Fibroblast of peridontal ligament (primary cell): ENCODE results near the gene C11orf16.
"Not testable (repeated sequence)": the region's sequence is repeated elsewhere in the genome, so short reads cannot be mapped to it uniquely, and the experiment has no call there.

Source experiments
- DNase-seq: peaks from one replicate; pipeline ENCODE4 v3.0.0-alpha.2; 2010; ENCODE audit errors: extremely low read depth

Gene C11orf16

DNA sequence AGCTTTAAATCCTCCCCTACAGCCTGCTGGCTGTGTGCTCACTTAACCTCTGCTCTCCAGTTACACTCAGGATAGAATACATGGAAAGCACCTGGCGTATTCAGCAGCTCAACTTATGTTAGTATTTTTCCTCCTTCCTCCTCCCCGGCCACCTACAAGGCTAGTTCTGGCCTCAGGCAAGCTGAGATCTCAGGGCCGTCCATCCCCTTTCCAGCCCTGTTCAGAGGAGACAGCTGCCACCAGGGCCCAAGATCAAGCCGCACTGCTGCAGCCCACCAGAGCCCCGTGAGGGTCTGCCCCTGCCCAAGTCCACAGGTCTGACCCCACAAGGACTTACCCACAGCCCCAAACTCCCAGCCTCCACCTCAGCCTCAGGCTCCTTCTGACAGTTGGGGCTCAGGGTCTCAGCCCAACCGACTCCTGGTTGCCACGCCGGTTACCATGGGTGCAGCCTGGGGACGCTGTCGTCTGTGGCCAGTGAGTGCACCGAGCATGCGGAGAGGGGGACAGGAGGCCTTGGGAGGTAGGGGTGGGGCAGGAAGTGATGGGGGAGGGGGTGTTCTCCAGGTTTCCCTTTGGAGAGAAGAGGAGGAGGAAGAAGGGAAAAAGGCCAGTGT, at the start of gene C11orf16:
TSS of gene C11orf16 (minus strand) at position 384 of the 617 bp plus-strand sequence. CDS start 639 bp downstream, outside the sequence.
- no peak for DNase-seq

GRCh38 chr11:8980485-8980884, 47.7 kb upstream of the C11orf16 start:
- no peak for DNase-seq

DNA sequence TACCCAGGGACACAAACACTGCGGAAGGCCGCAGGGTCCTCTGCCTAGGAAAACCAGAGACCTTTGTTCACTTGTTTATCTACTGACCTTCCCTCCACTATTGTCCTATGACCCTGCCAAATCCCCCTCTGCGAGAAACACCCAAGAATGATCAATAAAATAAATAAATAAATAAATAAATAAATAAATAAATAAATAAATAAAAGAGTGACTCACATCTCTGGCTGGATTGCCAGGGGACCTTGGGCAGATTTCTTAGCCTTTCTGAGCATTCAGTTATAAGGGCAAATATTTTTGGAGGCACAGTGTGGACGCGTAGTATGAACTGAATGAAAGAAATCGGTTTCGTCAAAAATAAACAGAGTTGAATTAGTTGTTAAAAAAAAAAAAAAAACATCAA, 46.6 kb upstream of the C11orf16 start:
- not testable (repeated sequence) for DNase-seq

GRCh38 chr11:8973121-8973520, 40.4 kb upstream of the C11orf16 start:
- DNase-seq = no peak

GRCh38 chr11:8971924-8972316, 39.2 kb upstream of the C11orf16 start:
- DNase-seq = no peak

GRCh38 chr11:8971196-8971923, 38.6 kb upstream of the C11orf16 start:
- no peak for DNase-seq

DNA sequence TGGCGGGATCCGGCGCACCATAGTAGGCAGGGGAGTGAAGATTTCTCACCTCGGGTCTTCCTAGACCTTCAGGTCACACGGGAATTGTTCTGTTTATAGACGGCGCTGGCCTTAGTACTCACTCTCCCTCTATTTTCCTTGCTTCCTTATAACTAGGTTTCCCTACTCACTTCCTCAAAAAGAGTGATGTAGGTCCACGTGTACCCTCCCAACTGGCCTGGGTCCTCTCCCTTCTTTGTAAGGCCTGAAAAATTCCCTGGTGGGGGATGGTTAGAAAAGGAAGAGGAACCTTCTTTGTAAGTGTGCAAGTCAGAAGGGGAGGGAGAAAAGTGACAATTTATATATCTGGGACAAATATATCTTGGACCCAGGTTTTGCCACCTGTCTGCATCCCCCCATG, 34.4 kb upstream of the C11orf16 start:
- DNase-seq = no peak

- DNase-seq = peak; percentile 73
Measured at GRCh38 chr11:8964324-8965320, 31.9 kb upstream of the C11orf16 start, which contains the start of gene TMEM9B. Gene TMEM9B, minus strand, starts transcription at chr11:8964442. Its CDS starts 129 bp downstream, at chr11:8964313.

DNA sequence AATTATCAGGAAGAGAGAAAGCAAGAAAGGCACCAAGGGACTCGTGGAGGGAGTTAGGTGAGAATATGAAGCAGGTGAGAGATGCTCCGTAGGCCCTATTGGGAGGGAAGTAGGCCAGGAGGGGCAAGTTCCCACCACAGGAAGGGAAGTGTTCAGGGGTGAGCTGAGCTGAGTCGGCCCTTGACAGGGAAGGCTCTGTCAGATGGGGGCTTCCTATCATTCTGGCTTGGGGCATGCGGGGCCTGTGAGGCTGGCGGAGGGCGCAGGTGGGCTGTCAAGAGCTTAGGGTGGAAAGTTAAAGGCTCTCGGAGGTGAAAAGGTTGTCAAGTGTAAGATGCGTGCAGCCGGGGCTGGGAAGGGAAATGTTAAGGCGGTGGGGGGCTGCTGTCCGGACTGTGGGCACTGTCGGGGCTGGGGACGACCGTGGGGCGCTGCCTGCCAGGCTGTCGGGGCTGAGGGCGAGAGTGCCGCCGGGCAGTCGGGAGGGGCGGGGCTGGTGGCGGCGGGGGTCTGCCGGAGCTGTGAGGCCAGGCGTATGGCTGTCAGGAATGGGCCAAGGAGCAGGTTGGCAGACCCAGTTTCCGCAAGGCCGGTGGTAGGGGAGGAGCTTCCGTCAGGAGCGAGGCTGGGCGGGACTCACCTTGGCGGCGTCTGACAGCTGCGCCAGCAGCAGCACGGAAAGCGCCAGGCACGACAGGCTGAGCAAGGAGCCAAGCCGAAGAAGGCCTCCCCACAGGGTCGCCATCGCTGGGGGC, 31.0 kb upstream of the C11orf16 start:
- no peak for DNase-seq

DNA sequence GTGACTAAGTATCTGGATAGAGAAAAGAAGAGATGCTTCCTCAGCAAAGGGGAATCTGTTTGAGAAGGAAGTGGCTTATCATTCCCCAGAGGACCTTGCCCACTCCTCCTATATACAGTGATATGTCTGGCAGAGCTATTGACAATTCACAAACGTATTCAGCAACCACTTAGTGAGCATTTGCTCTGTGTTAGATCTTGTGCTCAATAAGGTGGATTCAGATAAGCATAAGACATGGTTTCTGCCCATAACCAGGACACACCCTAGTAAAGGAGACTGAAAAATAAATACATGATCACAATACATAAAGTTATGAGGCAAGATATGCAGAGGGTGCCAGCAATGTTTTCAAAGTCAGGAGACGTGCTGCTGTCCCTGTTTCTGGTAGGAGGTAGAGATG, 30.1 kb upstream of the C11orf16 start:
- DNase-seq = peak; percentile 6

DNA sequence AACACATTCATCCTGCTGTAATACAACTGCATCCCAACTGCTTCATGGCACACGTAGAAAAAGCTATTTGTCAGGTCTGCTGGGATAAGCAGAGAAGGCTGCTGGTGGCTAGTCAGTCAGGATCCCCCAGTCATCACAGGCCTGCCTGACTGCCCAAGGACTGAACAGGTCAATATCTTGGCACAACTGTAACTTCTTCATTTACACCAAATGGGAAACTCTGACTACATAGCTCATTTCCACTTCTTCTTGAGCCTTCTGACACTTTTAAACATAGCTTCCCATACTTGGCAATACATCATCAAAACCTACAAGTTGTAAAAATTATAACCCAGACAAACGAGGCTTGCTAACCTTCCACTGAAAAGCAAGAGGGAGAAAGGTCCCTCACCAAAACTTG, 28.7 kb upstream of the C11orf16 start:
- no peak for DNase-seq

GRCh38 chr11:8959546-8960166, 26.9 kb upstream of the C11orf16 start:
- DNase-seq = peak; percentile 94

GRCh38 chr11:8956860-8957259, 24.1 kb upstream of the C11orf16 start:
- DNase-seq = no peak

DNA sequence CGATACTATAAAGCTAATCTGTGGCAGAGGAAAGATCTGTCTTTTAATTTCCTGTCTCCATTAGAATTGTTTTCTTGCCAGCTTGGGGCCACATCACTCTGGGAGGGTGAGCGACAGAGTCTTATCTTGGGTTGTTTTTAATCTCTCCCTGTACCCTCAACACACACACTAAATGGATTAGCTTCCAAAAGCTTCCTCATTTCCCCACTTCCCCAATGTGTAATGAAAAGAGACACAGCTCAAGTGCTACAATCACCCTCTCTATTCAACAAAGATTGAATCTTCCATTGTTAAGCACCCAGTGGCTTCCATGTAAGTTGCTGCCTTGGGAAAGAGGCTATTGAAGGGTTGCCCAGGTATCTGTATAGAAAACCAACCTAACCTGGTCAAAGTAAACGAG, 16.1 kb upstream of the C11orf16 start:
- no peak for DNase-seq

DNA sequence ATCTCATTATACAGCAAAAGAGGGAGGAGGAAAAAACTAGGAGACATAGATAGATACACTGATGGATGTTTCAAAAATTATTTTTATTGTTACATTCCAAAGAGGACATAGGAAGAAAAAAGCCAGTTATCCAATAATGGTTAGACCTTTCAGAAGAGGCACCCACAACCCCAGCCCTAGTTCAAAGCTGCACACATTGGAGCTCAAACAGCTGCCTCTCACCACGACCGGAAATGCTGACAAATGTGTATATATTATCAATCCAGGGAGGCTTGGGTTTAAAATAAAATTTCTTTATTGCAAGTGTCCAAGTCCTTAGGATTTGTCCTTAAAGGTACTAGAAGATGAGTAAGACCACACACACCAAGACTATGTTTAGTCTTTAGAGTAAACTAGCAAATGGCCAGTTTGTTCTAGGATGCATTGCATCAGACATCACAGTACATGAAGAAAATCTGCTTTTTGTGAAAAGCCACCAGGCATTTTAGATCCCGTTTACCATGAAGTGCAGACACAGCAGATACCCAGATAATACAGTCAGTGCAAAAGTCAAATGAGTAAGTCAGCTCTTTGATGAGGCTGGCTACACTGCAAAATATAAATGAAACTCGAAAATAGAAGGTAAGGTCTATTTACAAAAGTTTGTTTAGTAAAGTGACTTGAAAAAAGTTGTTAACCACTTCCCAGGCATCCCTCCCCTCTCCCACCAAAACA, 14.6 kb upstream of the C11orf16 start:
- no peak for DNase-seq

DNA sequence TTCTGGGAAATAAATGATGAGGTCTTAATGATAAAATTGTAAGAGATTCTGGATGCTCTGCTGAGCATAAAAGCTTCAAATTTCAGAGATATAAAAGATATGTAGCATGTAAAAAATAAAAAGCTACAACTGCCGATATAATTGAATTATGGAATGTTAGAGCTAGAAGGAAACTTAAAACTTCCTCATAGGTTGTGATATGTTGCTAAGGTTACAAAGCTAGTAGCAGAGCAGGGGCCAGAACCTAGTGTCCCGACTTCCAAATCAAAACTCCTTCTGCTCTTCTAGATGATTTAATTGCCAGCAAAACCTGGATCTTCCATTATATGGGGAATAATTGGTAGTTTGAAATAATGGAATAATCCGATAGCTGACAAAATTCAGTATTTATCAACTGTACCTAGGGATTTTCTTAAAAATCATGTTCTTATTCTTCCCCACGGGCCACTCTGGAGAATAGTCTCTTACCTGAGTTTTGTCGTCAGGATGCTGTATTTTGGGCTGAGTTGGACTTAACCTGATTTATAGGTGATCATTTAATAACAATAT, 9.8 kb upstream of the C11orf16 start, which contains the start of gene ASCL3:
TSS of gene ASCL3 (minus strand) at position 499 of the 549 bp plus-strand sequence. CDS start 4,855 bp downstream, outside the sequence.
- no peak for DNase-seq

GRCh38 chr11:8941341-8942103, 8.8 kb upstream of the C11orf16 start:
- DNase-seq = no peak

DNA sequence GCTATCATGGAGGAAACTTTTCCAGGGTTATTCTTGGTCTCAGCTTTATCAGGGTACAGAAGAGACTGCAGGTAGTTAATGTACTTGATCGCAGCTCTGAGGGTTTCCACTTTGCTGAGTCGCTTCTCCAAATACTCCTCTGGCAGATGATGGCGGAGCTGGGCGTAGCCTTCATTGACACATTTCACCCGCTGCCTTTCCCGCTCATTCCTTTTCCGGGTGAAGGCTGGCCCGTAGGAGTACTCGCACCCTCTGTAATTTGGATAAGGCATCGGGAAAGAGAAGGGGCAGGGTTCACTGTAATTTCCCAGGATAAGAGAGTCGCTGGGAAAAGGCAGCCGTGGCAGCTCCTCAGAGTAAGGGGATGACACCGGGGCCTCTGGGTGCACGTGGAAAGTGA, 4.9 kb upstream of the C11orf16 start:
- DNase-seq = no peak

DNA sequence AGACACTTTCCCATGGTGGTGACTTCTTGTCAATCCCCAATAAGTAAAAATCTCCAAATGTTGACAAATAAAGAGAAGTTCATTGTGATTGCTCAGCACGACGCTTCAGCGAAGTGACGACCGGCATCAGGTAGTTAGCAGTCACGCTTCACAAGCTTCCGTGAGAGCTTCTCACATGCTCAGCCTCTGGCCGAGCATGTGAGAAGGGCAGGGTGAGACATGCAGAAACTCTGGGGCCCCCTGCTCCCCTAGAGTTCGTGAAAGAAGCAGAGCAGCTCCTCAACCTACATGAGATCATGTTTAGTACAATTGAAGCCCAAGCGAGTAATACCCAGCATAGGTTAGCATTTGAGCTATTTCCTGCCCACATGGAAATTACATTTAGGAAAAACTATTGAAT, 4.4 kb upstream of the C11orf16 start:
- DNase-seq = no peak
